ENCODE measurements around the gene UACA.
"Not testable (repeated sequence)": the region's sequence is repeated elsewhere in the genome, so short reads cannot be mapped to it uniquely, and the experiment has no call there.

The UACA gene

DNA sequence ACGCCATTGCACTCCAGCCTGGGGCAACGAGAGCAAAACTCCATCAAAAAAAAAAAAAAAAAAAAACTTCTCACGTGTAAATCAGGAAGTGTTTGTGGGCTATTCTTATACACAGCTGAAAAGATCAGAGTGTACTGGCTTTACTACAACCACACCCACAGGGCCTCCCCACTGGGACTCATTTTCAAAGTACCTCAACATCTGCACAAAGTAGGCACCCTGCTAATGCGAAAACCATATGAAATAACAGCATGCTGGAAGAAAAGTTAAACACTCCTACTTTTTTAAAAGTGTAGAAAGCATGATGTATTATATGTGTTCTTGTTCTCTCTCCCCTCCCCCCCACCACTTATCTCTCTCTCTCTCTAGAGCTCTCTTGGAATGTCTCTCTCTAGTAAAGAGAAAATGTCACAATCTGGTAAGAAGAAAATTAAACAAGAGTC is 11.1 kb downstream of the UACA start:
- no peak for DNase-seq (ENCODE audit: low spot score)

DNA sequence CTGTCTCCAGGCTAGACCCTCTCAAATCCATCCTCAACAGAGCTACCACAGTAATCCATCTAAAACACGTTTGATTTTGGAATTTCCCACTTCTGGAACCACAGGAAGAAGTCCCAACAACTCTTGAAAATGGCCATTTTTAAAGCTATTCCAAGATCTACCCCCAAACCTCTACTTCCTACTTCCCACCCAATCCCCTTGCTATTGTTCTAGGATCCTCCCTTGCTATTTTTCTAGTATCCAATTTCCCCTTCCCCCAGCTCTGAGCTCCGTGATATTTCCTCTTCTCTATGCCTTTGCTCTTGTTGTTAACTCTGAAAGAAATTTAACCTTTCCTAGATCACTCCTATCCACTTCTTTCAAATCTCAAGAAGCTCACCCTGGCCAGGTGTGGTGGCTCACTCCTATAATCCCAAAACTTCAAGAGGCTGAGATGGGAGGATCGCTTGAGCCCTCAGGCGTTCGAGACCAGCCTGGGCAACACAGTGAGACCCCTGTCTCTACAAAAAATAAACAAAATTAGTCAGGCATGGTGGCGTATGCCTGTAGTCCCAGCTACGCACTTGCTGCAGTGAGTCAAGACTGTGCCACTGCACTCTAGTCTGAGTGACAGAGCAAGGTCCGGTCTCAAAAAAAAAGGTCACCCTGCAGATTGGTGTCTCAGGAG is 13.0 kb downstream of the UACA start:
- no peak for DNase-seq (ENCODE audit: low spot score)

GRCh38 chr15:70748281-70748747 is 15.0 kb downstream of the UACA start:
- peak; percentile 66 for DNase-seq (ENCODE audit: low spot score)

DNA sequence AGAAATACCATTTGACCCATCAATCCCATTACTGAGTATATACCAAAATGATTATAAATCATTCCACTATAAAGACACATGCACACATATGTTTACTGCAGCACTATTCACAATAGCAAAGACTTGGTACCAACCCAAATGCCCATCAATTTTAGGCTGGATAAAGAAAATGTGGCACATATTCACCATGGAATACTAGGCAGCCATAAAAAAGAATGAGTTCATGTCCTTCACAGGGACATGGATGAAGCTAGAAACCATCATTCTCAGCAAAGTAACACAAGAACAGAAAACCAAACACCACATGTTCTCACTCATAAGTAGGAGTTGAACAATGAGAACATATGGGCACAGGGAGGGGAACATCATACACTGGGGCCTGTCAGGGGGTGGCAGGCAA is 16.8 kb downstream of the UACA start:
- DNase-seq (ENCODE audit: low spot score) = not testable (repeated sequence)

GRCh38 chr15:70742928-70743327 is 20.4 kb downstream of the UACA start:
- DNase-seq (ENCODE audit: low spot score) = no peak

GRCh38 chr15:70741677-70742293 is 21.6 kb downstream of the UACA start:
- peak; percentile 45 for DNase-seq (ENCODE audit: low spot score)

DNA sequence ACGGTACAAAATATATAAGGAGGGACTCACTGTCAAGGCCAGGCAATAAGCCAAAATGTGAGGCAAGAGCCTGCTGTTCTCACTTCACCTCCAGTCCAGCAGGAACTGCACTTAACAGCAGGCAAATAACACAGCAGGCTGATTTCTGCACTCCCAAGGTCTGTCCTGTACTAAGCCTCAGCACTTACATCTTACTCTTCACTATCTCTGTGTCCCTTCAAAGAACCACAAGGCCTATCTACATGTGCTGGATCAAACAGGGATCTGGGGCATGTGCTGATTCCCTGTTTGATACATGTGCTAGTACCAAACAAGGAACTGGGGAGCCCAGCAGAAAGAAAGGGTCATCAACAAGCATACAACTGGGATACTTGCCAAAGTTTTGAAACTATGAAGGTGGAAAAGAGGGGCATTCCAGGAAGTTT is 22.2 kb downstream of the UACA start:
- peak; percentile 60 for DNase-seq (ENCODE audit: low spot score)

GRCh38 chr15:70735040-70735439 is 28.3 kb downstream of the UACA start:
- not testable (repeated sequence) for DNase-seq (ENCODE audit: low spot score)

DNA sequence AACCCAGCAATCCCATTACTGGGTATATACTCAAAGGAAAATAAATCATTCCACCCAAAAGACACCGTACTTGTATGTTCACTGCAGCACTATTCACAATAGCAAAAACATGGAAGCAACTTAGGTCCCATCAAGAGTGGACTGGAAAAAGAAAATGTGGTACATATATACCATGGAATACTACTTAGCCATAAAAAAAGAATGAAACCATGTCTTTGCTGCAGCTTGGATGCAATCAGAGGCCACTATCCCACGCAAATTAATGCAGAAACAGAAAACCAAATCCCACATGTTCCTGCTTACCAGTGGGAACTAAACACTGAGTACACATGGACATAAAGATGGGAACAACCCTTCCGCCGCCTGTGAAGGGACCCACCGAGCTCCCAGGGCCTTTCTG is 34.2 kb downstream of the UACA start:
- no peak for DNase-seq (ENCODE audit: low spot score)

GRCh38 chr15:70726753-70727152 is 36.6 kb downstream of the UACA start:
- DNase-seq (ENCODE audit: low spot score) = no peak

- no peak for DNase-seq (ENCODE audit: low spot score)
Measured at GRCh38 chr15:70723927-70724326, 39.4 kb downstream of the UACA start.

DNA sequence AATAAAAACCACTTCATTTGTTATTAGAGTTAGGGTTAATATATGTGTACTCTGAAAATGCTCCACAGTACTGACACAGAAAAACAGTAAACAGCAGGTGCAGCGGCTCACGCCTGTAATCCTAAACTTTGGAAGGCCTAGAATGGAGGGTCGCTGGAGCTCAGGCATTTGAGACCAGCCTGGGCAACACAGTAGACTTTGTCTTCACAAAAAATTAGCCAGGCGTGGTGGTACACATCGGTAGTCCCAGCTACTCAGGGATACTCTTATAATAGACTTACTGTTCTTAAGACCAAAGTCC is 40.3 kb downstream of the UACA start:
- DNase-seq (ENCODE audit: low spot score) = no peak

DNA sequence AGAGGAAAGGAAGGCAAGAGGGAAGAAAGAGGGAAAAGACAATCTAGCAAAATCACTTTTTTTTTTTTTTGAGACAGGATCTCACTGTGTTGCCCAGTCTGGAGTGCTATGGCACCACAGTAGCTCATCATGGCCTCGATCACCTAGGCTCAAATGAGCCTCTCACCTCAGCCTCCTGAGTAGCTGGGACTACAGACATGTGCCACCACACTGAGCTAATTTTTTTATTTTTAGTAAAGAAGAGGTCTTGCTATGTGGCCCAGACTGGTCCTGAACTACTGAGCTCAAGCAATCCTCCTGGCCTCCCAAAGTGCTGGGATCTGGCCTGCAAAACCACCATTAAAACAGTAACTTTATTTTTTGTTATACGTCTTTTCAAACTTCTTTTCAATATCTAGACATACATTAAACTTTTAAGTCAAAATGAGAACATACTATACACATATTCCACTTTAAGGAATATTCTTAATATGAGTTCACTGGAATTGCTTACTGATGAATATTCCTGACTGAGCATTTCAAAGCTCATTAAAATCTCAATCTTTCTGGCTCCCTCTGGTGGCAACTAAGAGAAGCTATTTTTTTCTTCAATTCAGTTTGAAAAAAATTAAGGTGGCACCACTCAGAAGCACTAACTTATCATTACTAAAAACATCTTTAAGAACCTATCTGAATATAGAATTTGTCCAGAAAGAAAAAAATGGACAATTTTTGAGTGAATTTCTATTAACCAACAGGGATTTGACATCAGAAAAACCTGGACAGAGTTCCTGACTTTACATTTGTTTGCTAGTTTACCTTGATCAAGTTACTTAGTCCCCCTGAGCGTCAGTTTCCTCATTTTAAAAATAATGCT is 40.9 kb downstream of the UACA start:
- DNase-seq (ENCODE audit: low spot score) = peak; percentile 58

DNA sequence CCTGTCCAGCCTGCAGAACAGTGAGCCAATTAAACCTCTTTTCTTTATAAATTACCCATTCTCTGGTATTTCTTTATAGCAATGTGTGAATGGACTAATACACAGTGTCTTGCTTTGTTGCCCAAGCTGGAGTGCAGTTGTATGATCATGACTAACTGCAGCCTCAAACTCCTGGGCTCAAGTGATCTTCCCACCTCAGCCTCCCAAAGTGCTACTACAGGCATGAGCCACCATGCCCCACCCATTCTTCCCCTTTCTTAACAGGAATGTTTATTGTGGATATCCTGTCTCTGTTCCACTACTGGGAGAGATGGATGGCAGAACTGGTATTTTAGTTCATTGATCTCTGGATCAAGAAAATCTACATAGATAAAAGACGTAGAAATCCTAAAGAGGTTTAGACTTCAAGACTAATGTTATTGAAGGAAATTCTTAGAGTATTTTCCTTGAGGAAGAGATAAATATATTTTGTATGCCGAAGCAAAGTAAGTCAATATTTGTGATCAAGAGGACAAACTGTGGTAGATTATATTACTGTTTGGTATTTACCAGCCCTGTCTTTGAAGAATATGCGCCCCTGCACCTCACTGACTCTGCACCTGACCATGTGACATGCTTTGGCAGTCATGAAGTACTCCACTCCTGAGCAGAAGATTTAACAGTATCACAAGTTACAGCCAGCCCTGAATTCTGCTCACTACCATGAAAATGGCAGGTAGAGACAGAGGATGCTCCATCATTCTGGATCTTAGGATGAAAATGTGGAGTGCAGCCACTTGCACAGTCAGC is 42.9 kb downstream of the UACA start:
- no peak for DNase-seq (ENCODE audit: low spot score)

- DNase-seq (ENCODE audit: low spot score) = no peak
Measured at GRCh38 chr15:70717237-70717793, 46.0 kb downstream of the UACA start.

- no peak for DNase-seq (ENCODE audit: low spot score)
Measured at GRCh38 chr15:70715840-70716485, 47.4 kb downstream of the UACA start.

DNA sequence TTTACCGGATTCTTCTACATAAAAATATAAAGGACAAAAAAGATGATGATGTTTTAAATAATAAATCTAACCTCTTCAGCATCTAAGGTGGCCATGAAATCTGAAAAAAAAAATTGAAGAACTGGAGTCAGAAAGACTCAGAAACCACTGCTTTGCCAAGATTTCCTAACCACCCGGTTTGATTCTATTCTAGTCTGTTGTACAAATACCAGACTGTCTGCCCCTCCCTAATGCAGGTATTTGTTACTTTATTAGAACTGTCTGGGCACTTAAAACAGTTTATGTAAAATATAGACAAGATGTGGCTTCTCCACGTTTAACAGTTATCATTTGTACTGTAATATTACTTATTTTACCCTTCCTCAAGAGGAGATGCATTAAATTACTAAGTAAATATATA is 48.8 kb downstream of the UACA start:
- no peak for DNase-seq (ENCODE audit: low spot score)

DNA sequence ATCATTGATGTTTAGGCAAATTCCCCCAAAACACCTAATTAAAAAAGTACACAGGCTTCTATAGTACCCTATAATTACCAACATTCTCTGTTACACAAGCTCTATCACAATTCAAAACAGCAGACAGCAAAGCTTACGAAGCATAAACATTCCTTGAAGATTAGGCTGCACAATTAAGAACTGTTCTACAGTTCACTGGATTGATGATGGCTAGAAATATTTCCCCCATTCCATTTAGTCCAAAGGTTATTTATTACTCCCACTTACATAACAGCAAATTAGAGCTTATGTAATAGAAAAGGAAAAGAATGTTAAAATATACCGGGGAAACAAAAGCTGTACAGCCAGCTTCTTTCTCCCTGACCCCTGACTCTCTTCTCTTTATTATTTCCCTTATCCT is 49.3 kb downstream of the UACA start:
- peak; percentile 35 for DNase-seq (ENCODE audit: low spot score)

DNA sequence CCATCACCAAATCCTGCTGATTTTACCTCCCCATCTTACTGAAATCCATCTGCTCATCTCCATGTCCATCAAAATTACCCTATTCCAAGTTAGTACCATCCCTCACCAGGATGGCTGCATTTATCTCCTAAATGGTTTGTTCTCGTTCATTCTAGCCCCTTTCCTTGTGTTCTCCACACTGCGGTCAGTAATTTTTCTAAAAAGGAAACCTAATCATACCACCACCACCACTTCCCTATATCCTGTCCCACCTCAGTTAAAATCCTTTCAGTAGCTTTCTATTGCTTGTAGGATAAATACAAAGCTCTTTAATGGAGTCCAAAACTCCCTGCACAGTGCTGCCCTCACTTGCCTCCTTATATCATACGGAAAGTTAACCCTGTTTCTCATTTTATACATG is 51.1 kb downstream of the UACA start:
- no peak for DNase-seq (ENCODE audit: low spot score)

GRCh38 chr15:70710714-70711113 is 52.6 kb downstream of the UACA start:
- no peak for DNase-seq (ENCODE audit: low spot score)

GRCh38 chr15:70708839-70709238 is 54.5 kb downstream of the UACA start:
- DNase-seq (ENCODE audit: low spot score) = no peak
